HG03025 (cell line): Measurements from ENCODE around the gene GPT2.

Experiments
- ATAC-seq: cut with Tn5 transposase; IDR thresholded peaks from one replicate; pipeline ENCODE4 v1.9.1; 2021; ENCODE audit warnings: mild to moderate bottlenecking, moderate library complexity; ENCODE audit not compliant: unreplicated experiment, low FRiP score

GPT2 gene, protein sequence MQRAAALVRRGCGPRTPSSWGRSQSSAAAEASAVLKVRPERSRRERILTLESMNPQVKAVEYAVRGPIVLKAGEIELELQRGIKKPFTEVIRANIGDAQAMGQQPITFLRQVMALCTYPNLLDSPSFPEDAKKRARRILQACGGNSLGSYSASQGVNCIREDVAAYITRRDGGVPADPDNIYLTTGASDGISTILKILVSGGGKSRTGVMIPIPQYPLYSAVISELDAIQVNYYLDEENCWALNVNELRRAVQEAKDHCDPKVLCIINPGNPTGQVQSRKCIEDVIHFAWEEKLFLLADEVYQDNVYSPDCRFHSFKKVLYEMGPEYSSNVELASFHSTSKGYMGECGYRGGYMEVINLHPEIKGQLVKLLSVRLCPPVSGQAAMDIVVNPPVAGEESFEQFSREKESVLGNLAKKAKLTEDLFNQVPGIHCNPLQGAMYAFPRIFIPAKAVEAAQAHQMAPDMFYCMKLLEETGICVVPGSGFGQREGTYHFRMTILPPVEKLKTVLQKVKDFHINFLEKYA

DNA sequence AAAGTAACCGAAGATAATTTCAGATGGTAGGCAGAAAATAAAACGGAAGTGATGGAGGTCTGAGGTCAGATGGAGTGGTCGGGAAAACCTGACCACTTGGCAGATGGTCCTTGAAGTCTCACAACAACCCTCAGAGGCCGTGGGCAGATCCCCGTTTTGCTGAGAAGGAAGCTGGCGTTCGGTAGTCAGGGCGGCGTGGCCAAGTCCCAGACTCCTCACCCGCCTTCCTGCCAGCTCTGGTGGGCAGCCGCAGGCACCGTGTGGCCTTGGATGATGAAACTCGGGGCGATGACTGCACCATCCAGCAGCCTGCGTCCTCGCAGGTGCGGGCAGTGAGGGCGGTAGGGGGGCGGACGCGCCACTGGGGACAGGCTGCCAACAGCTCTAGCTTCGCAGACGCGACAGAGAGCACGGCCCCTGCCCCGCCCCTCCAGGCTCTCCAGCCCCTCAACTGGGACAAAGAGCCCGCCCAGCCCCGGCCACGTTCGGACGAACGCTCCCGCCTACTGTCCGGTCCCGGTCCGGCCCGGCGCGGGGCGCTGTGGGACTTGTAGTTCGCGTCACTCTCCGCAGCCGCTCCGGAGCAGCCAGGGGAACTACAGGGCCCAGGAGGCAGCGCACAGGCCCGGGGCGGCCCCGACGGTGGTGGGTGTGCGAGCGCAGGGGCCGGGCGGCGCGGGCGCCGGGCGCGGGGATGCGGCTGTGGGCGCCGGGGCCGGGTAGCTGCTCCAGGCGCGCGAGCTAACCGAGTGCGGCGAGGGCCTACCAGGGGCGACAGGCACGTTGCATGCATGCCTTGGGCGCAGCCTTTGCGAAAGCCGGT, at the start of gene GPT2:
TSS of gene GPT2 (plus strand) at position 673 of the 823 bp plus-strand sequence. CDS start 354 bp downstream, outside the sequence.
- ATAC-seq = peak; percentile 98

DNA sequence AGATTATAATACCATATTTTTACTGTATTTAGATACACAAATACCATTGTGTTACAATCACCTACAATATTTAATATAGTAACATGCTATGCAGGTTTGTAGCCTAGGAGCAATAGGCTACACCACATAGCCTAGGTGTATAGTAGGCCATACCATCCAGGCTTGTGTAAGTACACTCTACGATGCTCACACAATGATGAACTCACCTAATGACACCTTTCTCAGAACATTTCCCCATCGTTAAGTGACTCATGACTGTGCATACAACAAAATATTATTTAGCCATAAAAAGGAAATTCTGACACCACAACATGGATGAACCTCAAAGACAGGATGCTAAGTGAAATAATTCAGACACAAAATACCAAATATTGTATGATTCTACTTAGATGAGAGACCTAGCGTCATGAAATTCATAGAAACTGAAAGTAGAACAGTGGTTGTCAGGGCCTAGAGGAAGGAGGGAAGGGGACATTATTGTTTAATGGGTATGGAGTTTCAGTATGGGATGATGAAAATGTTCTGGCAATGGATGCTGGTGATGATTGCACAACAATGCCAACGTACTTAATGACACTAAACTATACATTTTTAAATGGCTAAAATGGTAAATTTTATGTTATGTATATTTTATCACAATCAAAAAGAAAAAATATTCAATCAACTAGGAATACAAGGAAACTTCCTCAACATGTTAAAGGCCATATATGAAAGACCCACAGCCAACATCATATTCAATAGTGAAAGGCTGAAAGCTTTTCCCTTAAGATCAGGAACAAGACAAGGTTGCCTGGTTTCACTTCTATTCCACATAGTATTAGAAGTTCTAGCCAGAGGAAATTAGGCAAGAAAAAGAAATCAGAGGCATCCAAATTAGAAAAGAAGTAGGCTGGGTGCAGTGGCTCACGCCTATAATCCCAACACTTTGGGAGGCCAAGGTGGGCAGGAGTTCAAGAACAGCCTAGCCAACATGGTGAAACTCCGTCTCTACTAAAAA, 47.3 kb upstream of the GPT2 start:
- ATAC-seq = no peak

DNA sequence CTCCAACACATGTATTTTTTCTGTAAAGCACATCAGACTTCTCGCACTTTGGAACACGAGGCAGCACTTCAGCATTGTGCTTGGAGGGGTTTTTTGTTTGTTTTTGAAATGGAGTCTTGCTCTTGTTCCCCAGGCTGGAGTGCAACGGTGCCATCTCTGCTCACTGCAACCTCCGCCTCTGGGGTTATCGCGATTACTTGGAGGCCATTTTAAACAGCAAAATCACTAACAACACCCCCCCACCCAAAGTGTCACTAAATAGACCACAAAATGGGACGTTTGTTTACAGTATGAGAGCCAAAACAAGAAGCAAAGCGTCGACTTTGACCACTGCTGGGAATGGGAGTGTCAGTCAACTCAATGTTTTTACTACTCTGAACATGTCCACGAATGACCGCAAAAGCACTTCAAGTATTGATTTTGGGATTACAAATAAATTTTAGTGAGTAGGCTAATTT, 44.1 kb upstream of the GPT2 start:
- ATAC-seq = no peak

DNA sequence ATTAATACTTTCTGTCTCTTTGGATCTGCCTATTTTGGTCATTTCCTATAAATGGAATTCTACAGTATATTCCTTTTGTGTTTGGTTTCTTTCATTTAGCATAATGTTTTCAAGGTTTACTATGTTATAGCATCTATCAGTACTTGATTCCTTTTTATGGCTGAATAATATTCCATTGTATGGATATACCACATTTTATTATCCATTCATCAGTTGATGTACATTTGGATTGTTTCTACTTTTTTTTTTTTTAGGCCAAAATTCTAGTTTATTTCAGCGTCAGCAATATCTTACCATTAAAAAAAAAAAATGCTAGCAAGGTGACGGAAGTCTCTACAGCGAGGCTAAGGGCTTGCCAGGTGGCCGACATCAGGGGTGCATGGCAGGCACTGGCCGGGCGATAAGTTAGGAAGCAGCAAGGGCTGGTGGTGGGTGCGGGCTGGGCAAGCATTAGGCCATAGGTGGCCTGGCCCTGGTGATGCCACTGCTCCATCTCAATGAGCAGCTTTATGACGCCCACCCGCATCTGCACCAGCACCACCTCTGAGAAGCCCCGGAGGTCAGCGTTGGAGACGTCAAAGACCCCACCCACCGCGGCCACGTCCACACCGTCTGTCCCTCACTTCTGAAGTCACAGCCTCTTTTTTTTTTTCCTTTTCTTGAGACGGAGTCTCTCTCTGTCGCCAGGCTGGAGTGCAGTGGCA, 41.8 kb upstream of the GPT2 start:
- no peak for ATAC-seq

DNA sequence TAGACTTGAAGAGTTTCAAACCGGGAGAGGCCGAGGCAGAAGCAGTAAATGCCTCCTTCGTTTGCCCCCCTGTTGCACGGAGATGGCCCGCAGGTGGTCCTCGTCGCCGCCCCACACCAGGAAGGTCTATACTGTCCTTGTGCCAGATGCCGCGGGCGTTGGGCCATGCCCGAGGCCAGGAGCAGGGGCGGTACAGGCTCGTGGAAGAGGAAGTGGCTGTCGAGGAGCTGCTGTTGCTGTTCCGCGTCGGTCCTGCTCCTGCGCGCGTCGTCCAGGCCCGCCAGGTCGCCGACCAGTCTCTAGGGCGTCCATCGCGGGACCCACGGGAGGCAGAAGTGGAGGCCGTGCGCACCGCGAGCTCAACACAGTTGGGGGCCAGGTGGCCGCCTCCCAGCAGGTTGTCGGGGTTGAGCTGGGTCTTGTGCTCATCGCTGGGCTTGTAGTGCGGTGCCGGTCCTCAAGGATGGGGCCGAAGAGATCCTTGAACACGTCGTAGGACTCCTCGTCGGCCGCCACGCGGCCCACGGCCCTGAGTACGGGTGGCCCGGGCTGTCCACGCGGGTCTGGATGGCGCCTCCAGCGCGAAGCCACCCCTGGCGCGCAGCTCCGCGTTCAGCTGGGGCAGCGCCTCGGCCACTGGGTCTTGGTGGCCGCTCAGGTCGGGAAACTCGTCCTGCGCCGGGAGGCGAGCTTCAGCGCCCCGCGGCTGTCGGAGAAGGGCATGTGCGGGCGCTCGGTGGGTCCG, 40.1 kb upstream of the GPT2 start:
- no peak for ATAC-seq

DNA sequence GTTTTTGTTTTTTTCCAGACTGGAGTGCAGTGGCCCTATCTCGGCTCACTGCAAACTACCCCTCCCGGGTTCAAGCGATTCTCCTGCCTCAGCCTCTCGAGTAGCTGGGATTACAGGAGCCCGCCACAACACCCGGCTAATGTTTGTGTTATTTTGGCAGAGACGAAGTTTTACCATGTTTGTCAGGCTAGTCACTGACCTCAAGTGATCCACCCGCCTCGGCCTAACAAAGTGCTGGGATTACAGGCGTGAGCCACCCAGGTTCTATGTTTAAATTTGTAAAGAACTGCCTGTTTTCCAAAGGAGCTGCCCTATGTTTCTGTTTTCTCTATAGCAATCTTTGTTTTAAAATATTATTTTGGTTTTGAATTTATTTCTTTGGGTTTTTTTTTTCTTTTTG, 39.4 kb upstream of the GPT2 start:
- no peak for ATAC-seq

DNA sequence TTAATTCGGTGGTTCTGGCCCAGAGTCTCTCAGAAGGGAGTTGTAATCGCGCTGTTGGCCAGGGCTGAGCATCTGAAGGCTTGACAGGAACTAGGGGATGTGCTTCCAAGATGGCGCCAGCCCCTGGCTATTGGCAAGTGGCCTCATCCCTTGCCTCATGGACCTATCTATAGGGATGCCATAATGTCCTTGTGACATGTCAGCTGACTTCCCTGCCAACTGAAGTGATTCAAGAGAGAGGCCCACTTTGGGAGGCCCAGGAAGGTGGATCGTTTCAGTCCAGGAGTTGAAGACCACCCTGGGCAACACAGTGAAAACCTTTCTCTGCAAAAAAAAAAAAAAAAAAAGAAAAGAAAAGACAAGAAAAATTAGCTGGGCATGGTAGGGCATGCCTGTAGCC, 38.2 kb upstream of the GPT2 start:
- ATAC-seq = no peak

DNA sequence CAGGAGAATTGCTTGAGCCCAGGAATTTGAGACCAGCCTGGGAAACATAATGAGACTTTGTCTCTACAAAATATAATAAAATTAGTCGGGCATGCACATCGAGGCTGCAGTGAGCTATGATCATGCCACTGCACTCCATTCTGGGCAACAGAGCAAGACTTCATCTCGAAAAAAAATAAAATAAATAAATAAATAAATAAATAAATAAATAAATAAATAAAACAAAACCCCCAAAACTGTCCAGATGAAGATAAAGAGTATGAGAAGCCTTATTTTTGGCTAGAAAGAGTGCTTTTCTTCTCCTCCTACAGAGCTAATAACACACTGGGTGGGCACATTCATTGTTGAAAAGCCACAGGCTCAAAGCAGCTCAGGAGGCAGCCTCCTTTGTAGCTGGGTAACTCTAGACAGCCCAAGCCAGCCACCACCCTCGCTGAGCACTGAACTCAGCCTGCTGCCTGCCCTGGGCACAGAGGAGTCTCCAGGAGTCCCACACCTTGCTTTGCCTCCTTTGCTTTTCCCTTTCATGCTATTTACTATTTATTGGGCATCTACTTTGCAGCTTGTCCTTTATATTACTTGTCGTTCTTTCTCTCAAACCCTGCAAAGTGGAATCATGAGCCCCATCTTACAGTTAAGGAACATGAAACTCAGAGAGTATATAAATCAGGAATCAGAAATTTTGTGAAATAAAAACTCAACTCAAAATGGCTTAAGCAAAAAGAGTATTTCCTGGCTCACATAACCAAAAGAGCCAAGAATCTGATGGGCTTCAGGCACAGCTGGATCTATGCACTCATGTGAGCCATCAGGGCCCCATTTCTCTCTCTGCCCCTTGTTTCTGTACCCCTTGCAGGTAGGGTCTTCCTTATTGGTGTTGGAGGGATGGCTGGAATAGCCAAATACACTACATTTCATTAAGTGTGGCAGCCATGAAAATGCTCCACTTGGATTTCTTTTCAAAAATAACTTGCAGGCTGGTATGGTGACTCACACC, 35.1 kb upstream of the GPT2 start:
- ATAC-seq = no peak

DNA sequence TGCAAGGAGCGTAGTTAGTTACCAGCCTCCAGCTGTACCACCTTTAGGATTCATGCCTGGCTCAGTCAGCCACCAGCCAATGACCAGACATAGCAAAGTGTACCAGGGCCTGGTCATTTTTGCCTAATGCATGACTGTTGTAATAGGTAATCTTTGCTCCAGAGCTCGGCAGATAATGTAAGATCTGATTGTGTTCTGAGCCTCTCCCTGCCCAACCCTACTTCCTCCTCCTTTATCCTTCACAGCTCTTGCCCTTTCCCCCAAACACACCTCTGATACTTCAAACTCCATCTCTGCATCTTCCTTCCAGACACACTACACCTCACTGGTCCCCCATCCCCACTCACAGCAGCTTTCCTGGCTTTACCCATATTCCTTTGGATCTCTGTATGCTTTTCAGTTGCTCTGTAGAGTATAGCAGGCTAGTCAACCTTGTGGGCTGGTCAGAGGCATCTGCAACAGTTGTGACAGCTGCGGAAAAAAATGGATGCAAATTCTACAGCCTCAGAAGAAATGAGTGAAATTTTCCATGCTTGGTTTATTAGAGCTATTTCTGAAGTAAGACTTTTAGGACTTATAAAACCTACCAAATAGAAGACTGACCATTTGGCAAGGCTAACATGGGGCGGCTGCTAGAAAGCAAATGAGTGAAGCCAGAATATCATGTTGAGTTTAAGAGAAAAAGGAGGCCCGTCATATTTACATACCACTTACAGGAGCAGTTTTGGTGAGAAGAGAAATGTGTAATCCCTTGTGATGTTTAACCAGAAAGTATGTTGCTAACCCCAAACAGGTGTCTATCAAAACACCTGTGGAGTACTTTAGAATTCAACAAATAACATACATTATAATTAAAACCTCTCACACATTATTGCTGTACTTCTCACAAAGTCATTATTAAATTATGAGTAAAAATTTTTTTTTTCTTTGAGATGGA, 33.3 kb upstream of the GPT2 start:
- no peak for ATAC-seq

DNA sequence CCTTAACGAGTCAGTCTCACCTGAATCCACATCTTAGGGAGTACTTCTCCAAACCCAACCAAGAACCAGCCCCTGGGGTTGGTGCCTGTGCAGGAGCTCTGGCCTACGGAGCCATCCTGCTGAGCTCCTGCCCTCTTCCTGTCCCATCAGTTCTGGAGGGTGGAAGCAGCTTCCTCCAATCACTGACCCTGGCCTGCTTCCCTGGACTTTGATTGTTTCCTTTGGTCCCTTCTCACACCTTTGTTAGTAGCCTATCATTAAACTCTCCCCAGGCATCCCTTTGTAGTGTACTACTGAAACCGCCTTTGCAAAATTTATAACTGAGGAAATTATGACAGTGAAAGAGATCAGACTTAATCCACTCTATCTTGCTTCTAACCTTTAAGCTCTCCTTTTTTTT, 32.0 kb upstream of the GPT2 start:
- ATAC-seq = no peak

DNA sequence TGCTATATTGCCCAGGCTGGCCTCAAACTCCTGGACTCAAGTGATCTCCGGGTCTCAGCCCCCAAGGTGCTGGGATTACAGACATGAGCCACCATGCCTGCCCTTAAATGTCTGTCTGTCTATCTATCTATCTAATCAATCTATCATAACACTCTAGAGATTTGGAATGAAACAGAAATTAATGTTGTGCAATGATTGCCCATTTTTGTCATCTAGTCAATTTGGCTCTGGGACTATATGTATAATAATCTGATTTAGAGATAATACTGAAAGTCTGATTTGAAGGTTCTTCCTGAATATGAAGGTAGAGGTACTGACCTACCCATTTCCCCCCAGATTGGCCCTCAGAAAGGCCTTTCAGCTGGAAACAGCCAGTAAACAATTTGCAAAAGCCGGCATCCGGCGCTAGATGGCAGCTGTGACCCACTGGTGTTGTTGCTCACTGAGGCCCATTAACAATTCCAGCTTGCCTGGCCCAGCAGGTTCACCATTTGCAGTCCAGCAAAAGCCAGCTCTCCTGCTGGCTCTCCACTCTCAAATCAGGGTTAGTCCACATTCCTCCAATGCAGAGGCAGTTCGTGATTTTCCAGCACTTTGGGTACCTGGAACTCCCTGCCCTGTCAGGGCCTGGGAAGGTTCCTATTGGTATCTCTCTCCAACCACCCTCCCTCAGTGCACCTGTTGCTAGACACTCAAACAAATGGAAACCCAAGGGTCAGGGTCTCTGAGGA, 30.3 kb upstream of the GPT2 start:
- no peak for ATAC-seq

DNA sequence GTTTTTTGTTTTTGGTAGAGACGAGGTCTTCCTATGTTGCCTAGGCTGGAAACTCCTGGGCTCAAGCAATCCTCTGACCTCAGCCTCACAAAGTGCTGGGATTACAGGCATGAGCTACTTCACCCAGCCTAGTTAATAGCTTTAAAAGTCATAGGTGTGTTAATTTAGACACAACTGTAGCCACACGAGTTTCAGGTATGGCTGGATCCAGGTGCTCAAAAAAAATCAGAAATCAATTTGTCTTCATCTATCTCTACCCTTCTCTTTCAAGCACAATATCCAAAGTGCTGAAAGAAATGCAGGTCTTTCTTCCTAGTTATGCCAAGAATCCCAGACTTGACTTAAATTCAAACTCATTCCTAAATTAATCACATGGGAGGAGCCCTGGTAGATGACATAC, 29.3 kb upstream of the GPT2 start:
- no peak for ATAC-seq

DNA sequence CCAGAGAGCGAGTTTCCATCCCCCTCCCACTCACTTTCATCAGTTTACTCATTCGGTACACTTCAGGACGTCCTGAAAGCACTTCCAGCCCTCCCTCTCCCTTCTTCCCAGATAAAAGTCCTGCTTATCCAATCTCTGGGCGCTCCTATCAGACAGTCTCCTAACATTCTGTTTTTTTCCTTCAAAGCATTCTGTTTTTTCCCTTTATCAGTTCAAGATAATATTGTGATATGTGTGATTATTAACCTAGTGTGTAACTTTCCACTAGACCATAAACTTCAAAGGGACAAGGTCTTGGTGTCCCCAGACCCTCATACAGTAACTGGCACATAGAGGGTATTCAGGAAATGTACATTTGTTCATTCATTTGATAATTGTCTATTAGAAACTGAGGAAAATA, 28.8 kb upstream of the GPT2 start:
- no peak for ATAC-seq

DNA sequence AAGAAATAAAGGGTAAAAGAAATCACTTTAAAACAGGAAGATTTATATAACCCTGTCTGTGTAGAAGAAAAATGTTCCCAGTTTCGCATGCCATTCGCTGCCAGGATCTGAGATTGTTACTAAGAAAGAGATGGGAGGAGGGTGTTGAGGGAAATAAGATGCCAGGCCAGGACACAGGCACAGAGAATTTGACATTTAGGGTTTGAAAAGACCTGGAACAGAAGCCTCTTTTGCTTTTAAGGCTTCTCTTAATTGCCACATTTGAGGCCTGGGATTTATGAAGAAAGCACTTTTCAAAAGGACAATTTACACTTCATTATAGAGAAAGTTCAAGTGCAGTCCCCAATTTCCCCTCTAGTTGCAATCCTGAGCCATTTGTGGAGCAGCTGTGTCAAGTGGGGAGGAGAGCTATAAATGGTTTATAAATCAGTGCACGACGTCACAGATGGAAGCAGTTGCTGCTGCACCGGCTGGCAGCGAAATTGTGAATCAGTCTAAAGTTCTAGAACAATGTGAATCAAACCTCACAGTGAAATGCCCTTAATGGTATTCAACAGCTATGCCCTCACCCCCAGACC, 26.7 kb upstream of the GPT2 start:
- no peak for ATAC-seq

DNA sequence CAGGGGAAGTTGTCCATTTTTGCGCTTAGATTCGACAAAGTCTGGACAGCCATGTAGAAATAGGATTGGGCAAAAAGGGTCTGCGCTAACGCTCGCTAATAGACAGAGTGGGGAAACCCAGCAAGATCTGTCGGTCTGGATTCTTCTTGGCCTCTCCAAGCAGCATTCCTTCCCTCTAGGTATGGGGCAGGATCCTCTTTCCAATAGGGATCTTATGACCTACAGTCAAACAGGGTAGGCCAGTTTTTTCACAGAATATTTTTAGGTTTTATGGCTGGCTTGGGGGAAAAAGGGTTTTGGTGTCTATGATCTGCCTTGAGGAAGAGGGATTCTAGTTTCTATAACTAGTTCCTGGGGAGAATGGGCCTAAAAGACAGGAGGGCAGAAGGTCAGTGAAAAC, 26.0 kb upstream of the GPT2 start:
- ATAC-seq = no peak

DNA sequence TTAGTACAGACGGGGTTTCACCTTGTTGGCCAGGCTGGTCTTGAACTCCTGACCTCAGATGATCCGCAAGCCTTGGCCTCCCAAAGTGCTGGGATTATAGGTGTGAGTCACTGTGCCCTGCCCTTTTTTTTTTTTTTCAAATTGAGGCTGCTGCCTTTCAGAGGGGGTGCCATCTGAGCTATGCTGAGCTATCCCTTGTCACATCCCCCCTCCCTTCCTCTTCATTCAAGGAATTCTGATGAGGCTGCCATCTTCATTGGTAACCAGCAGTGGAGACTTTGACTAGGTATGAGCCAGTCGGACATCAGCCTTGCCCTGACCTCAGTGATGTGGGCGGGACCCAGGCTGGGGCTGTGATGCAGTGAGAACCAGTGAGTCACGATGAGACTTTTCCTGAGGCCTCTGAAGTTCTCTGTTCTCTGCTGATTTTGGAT, 24.4 kb upstream of the GPT2 start:
- ATAC-seq = no peak
